Measurements from ENCODE around the gene CSPG4.

DNA sequence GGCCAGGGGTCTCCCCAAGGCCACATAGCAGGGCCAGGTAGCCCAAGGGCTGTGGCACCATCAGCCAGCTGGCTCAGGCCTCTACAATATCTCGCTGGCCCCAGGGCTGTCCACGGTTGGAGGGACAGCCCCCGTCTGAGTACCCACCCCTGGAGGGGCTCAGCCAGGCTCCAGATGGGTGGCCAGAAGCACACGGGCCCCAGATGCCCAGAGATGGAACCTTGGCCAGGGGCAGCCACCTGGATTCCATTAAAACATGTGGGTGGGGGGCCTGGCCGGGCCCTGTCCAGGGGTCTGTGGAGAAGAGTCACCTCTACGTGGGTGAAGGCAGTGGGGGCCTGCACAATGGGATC lies 8.4 kb downstream of the CSPG4 start:
- TF ChIP-seq POLR2AphosphoS5 (IDR thresholded peaks at IDR 0.05): no peak
- TF ChIP-seq, protein P1, sequence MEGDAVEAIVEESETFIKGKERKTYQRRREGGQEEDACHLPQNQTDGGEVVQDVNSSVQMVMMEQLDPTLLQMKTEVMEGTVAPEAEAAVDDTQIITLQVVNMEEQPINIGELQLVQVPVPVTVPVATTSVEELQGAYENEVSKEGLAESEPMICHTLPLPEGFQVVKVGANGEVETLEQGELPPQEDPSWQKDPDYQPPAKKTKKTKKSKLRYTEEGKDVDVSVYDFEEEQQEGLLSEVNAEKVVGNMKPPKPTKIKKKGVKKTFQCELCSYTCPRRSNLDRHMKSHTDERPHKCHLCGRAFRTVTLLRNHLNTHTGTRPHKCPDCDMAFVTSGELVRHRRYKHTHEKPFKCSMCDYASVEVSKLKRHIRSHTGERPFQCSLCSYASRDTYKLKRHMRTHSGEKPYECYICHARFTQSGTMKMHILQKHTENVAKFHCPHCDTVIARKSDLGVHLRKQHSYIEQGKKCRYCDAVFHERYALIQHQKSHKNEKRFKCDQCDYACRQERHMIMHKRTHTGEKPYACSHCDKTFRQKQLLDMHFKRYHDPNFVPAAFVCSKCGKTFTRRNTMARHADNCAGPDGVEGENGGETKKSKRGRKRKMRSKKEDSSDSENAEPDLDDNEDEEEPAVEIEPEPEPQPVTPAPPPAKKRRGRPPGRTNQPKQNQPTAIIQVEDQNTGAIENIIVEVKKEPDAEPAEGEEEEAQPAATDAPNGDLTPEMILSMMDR (IDR thresholded peaks at IDR 0.05): no peak
- no peak for TF ChIP-seq POLR2A (IDR thresholded peaks at IDR 0.05)
